OCI-M1 (cell line): ENCODE data around the gene KCND2.
"Not testable (repeated sequence)": the region's sequence is repeated elsewhere in the genome, so short reads cannot be mapped to it uniquely, and the experiment has no call there.

ENCODE experiments used
- DNase-seq: peaks from one replicate; lab custom pipeline; 2025; lab: John Stamatoyannopoulos, UW

The KCND2 gene

GRCh38 chr7:120272701-120273475 lies at the start of gene KCND2:
Gene KCND2, plus strand, starts transcription at chr7:120273175.
- DNase-seq, result no peak

- DNase-seq, result no peak
Observed at GRCh38 chr7:120226188-120226587, 46.8 kb upstream of the KCND2 start.

- no peak for DNase-seq
Observed at GRCh38 chr7:120227255-120227654, 45.7 kb upstream of the KCND2 start.

GRCh38 chr7:120229084-120229483 lies 43.9 kb upstream of the KCND2 start:
- no peak for DNase-seq

- DNase-seq, result no peak
Observed at GRCh38 chr7:120233338-120233737, 39.6 kb upstream of the KCND2 start.

GRCh38 chr7:120240350-120240749 lies 32.6 kb upstream of the KCND2 start:
- not testable (repeated sequence) for DNase-seq

- no peak for DNase-seq
Observed at GRCh38 chr7:120241973-120242372, 31.0 kb upstream of the KCND2 start.

GRCh38 chr7:120254845-120255244 lies 18.1 kb upstream of the KCND2 start:
- DNase-seq, result no peak

- DNase-seq, result no peak
Observed at GRCh38 chr7:120256344-120257070, 16.5 kb upstream of the KCND2 start.

GRCh38 chr7:120259386-120259785 lies 13.6 kb upstream of the KCND2 start:
- DNase-seq, result no peak

- no peak for DNase-seq
Observed at GRCh38 chr7:120260111-120260510, 12.9 kb upstream of the KCND2 start.

- peak; percentile 54 for DNase-seq
Observed at GRCh38 chr7:120272261-120272660, 714 bp upstream of the KCND2 start.

GRCh38 chr7:120273476-120273975 lies 551 bp downstream of the KCND2 start:
- no peak for DNase-seq

GRCh38 chr7:120274482-120274881 lies 1.5 kb downstream of the KCND2 start:
- no peak for DNase-seq

GRCh38 chr7:120274899-120275298 lies 1.9 kb downstream of the KCND2 start:
- DNase-seq, result no peak

- DNase-seq, result no peak
Observed at GRCh38 chr7:120276720-120277119, 3.7 kb downstream of the KCND2 start.

- DNase-seq, result no peak
Observed at GRCh38 chr7:120278773-120279172, 5.8 kb downstream of the KCND2 start.

- no peak for DNase-seq
Observed at GRCh38 chr7:120280743-120281142, 7.8 kb downstream of the KCND2 start.

GRCh38 chr7:120293027-120293426 lies 20.1 kb downstream of the KCND2 start:
- DNase-seq, result no peak

- DNase-seq, result no peak
Observed at GRCh38 chr7:120302190-120302589, 29.2 kb downstream of the KCND2 start.

- DNase-seq, result no peak
Observed at GRCh38 chr7:120303105-120303504, 30.1 kb downstream of the KCND2 start.

GRCh38 chr7:120304674-120305073 lies 31.7 kb downstream of the KCND2 start:
- no peak for DNase-seq

GRCh38 chr7:120307991-120308545 lies 35.1 kb downstream of the KCND2 start:
- DNase-seq, result no peak
